Neural crest cell (in vitro differentiated cells): ENCODE data around the gene AGBL1. TPM values are rescaled to one million over a fixed set of nuclear protein-coding genes. Genes with fewer than 3 reads are reported as not detected.

Source experiments
- DNase-seq: peaks from one replicate; pipeline ENCODE4 v3.0.0; 2021; ENCODE audit warnings: low read depth, mixed read lengths, low spot score
- H3K27ac Mint-ChIP-seq: one replicate; pipeline ENCODE4 v1.8.0; 2021; ENCODE audit warnings: mild to moderate bottlenecking, mixed read lengths; ENCODE audit not compliant: unreplicated experiment
- H3K27me3 Mint-ChIP-seq: 2 replicates; pipeline ENCODE4 v1.8.0; 2021; ENCODE audit warnings: low read depth, mild to moderate bottlenecking, mixed read lengths
- H3K36me3 Mint-ChIP-seq: 2 replicates; pipeline ENCODE4 v1.8.0; 2021; ENCODE audit warnings: low read depth, mild to moderate bottlenecking, mixed read lengths
- H3K4me1 Mint-ChIP-seq: 2 replicates; pipeline ENCODE4 v1.8.0; 2021; ENCODE audit warnings: mixed read lengths
- H3K4me3 Mint-ChIP-seq: one replicate; pipeline ENCODE4 v1.8.0; 2021; ENCODE audit warnings: mild to moderate bottlenecking, mixed read lengths
- H3K9me3 Mint-ChIP-seq: 2 replicates; pipeline ENCODE4 v1.8.0; 2021; ENCODE audit warnings: mixed read lengths
- CTCF ChIP-seq: fragments of 200-600 bp; sonication (generic); conservative IDR thresholded peaks from 2 replicates; pipeline ENCODE4 v1.5.0; 2021; ENCODE audit warnings: antibody characterized with exemption, mild to moderate bottlenecking
- total RNA-seq: library from RNA; stranded (reverse); gene quantifications from 2 replicates; pipeline ENCODE4 v1.2.1, GENCODE V29; 2021

AGBL1 gene
- total RNA-seq, 1 donor from 2014 or later, result 0.05 TPM

- H3K27me3 Mint-ChIP-seq, result peaks cover 1% of the 10 kb centered on the region
- H3K9me3 Mint-ChIP-seq, result no peaks in the 10 kb centered on the region
- H3K36me3 Mint-ChIP-seq, result no peaks in the 10 kb centered on the region
- H3K4me3 Mint-ChIP-seq, result no peak overlapping the region
- no peak for TF ChIP-seq CTCF
- H3K4me1 Mint-ChIP-seq, result no peaks in the 10 kb centered on the region
- no peak for DNase-seq
- no peak overlapping the region for H3K27ac Mint-ChIP-seq
These were observed 869.0 kb downstream of the AGBL1 start for GRCh38 chr15:86948719-86949118.

DNA sequence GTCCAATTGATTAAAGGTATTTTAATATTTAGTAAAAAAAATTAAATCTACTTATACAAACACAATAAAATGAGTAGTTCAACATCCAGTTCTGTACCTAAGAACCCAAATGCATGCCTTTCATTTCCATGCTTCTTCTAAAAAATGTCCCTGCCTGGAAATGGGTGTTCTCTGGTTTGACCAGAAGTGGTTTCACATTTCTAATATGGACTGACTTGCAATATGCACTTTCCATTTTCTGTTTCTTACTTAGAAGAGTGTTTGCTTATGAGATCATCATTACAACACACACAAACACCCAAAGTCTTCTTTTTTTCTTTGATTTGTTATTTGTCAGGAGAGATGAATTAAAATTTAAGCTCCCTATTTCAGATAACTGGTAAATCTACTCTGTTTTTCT lies 879.6 kb downstream of the AGBL1 start:
- DNase-seq, result no peak
- H3K27ac Mint-ChIP-seq, result no peak overlapping the region
- no peaks in the 10 kb centered on the region for H3K9me3 Mint-ChIP-seq
- H3K27me3 Mint-ChIP-seq, result peaks cover 4% of the 10 kb centered on the region
- no peak for TF ChIP-seq CTCF
- H3K4me1 Mint-ChIP-seq, result no peaks in the 10 kb centered on the region
- H3K4me3 Mint-ChIP-seq, result no peak overlapping the region
- no peaks in the 10 kb centered on the region for H3K36me3 Mint-ChIP-seq

DNA sequence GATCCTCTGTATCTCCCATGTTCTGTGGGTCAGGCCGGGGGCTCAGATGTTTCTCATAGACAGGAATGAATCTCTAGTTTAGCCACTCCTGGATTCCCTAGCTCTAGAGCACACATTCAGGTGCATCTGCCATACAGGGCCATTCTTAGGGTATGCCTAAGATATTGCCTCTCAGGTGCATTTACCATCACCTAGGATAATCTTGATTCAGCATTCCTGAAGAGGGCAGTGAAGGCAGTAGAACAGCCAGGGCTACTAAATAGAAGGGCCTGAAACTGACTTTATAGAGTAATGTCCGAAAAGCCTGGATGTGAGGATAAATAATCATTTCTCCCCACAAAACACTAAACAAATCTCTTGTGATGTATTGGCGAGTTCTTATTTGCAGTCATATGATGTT lies 882.0 kb downstream of the AGBL1 start:
- no peak for TF ChIP-seq CTCF
- H3K9me3 Mint-ChIP-seq, result no peaks in the 10 kb centered on the region

GRCh38 chr15:86964271-86964670 lies 884.6 kb downstream of the AGBL1 start:
- no peaks in the 10 kb centered on the region for H3K4me1 Mint-ChIP-seq
- TF ChIP-seq CTCF, result no peak
- peaks cover 4% of the 10 kb centered on the region for H3K27me3 Mint-ChIP-seq
- H3K36me3 Mint-ChIP-seq, result no peaks in the 10 kb centered on the region
- H3K9me3 Mint-ChIP-seq, result no peaks in the 10 kb centered on the region
- no peak overlapping the region for H3K4me3 Mint-ChIP-seq
- no peak overlapping the region for H3K27ac Mint-ChIP-seq
- no peak for DNase-seq

More for the DNA sequence above, 882.0 kb downstream of the AGBL1 start:
- no peak overlapping the region for H3K27ac Mint-ChIP-seq
- no peak overlapping the region for H3K4me3 Mint-ChIP-seq
- H3K36me3 Mint-ChIP-seq, result no peaks in the 10 kb centered on the region
- H3K27me3 Mint-ChIP-seq, result peaks cover 4% of the 10 kb centered on the region
- H3K4me1 Mint-ChIP-seq, result no peaks in the 10 kb centered on the region
- DNase-seq, result no peak

GRCh38 chr15:86968244-86968643 lies 888.6 kb downstream of the AGBL1 start:
- no peak for DNase-seq
- TF ChIP-seq CTCF, result no peak
- Mint-ChIP-seq H3K27me3 (no peaks in the 10 kb centered on the region), H3K36me3 (no peaks in the 10 kb centered on the region), H3K9me3 (no peaks in the 10 kb centered on the region), H3K27ac (no peak overlapping the region), H3K4me1 (peaks cover under 1% of the 10 kb centered on the region), H3K4me3 (no peak overlapping the region)

DNA sequence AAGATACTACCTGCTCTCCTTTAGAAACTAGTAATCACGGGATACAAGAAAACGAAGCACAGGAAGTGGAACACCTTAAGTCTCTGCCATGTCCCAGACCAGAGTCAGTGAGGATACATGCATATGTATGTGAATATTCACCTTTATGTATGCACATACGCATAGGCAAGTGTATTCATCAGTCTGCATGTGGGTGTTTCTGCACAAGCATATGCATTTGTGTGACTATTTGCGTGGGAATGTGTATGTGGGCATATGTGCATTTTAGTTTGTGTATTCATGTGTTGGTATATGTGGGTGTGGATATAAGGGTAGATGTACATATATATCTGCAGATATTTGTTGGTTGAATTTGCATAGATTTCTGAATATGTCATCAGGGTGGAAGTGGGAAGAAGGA lies 889.7 kb downstream of the AGBL1 start:
- TF ChIP-seq CTCF, result no peak
- no peak for DNase-seq
- peaks cover 4% of the 10 kb centered on the region for H3K4me1 Mint-ChIP-seq
- no peak overlapping the region for H3K4me3 Mint-ChIP-seq
- no peaks in the 10 kb centered on the region for H3K36me3 Mint-ChIP-seq
- H3K27me3 Mint-ChIP-seq, result no peaks in the 10 kb centered on the region
- H3K27ac Mint-ChIP-seq, result no peak overlapping the region
- no peaks in the 10 kb centered on the region for H3K9me3 Mint-ChIP-seq
